ENCODE data around the gene ITGBL1. TPM values are rescaled to one million over a fixed set of nuclear protein-coding genes. Genes with fewer than 3 reads are reported as not detected.

ITGBL1 gene
- total RNA-seq, 4 donors from 2014 or later, result 7.7 to 10.4 (median 9.2) TPM

DNA sequence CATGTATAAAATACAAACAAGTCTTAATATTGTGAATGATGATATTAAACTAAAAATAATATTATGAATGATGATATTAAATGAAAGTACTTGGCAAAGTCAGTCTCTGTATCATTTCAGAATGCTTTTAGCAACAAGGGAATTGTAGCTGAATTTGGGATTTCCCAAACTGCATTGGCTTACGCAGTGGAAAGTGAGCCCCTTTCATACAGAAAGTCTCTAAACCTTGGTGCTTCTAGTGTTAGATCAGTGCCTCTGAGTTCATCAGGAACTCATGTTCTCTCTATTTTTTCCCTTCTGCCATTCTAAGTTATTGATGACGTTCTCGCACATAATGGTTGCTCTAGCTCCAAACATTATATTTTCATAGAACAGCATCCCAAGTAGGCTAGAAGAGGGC is 300.0 kb downstream of the ITGBL1 start:
- 89% methylated on average over 3 of the region's 3 CpGs for WGBS
- Histone ChIP-seq H3K9me3 (no peaks in the 10 kb centered on the region), H3K4me3 (no peak overlapping the region), H3K36me3 (no peaks in the 10 kb centered on the region), H3K27me3 (no peaks in the 10 kb centered on the region), H3K27ac (no peak overlapping the region), H3K4me1 (no peaks in the 10 kb centered on the region)
- DNase-seq (ENCODE audit: low spot score in 2 of 2), result no peak
- TF ChIP-seq POLR2A (IDR thresholded peaks at IDR 0.05) (no peak), EP300 (IDR thresholded peaks at IDR 0.05) (no peak), POLR2AphosphoS5 (IDR thresholded peaks at IDR 0.05) (no peak)
- TF ChIP-seq, protein P1, sequence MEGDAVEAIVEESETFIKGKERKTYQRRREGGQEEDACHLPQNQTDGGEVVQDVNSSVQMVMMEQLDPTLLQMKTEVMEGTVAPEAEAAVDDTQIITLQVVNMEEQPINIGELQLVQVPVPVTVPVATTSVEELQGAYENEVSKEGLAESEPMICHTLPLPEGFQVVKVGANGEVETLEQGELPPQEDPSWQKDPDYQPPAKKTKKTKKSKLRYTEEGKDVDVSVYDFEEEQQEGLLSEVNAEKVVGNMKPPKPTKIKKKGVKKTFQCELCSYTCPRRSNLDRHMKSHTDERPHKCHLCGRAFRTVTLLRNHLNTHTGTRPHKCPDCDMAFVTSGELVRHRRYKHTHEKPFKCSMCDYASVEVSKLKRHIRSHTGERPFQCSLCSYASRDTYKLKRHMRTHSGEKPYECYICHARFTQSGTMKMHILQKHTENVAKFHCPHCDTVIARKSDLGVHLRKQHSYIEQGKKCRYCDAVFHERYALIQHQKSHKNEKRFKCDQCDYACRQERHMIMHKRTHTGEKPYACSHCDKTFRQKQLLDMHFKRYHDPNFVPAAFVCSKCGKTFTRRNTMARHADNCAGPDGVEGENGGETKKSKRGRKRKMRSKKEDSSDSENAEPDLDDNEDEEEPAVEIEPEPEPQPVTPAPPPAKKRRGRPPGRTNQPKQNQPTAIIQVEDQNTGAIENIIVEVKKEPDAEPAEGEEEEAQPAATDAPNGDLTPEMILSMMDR (IDR thresholded peaks at IDR 0.05), result no peak

DNA sequence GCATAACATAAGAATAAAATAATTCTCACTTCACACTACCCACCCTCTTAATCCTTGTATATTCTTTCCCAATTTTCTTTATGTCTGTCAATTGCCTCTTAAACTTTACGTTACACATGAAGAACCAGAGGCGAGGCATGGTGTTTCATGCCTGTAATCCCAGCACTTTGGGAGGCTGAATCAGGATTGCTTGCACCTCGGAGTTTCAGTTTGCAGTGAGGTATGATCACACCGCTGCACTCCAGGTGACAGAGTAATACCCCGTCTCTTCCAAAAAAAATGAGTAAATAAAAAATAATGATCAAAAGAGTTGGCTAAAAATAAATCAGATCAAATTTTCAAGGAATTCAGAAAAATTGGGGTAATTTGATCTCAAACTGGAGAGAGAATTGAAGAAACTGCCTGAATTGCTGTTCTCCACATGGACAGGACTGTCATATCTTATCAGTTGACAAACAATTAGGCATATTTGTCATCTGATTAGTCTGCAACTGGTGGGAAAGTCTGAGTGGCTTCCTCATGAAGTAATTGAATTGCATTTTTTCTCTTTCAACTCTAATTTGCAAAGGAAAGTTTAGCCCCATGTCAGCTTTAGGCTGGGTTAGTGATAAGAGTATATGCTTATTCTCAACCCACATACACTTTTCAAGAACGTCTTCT is 302.9 kb downstream of the ITGBL1 start:
- TF ChIP-seq POLR2A (IDR thresholded peaks at IDR 0.05) (no peak), POLR2AphosphoS5 (IDR thresholded peaks at IDR 0.05) (no peak), EP300 (IDR thresholded peaks at IDR 0.05) (no peak)
- TF ChIP-seq, protein P1 (IDR thresholded peaks at IDR 0.05), result no peak
- Histone ChIP-seq H3K27ac (no peak overlapping the region), H3K4me3 (no peak overlapping the region), H3K27me3 (no peaks in the 10 kb centered on the region), H3K4me1 (no peaks in the 10 kb centered on the region), H3K36me3 (no peaks in the 10 kb centered on the region), H3K9me3 (no peaks in the 10 kb centered on the region)
- no peak for DNase-seq (ENCODE audit: low spot score in 2 of 2)
- 85% methylated on average over 6 of the region's 6 CpGs for WGBS

- Histone ChIP-seq H3K27me3 (no peaks in the 10 kb centered on the region), H3K4me3 (no peak overlapping the region), H3K27ac (no peak overlapping the region), H3K36me3 (no peaks in the 10 kb centered on the region), H3K9me3 (no peaks in the 10 kb centered on the region), H3K4me1 (no peaks in the 10 kb centered on the region)
- no peak for DNase-seq (ENCODE audit: low spot score in 2 of 2)
- WGBS, result 0% methylated on average over 1 of the region's 1 CpG
- TF ChIP-seq EP300 (IDR thresholded peaks at IDR 0.05) (no peak), POLR2AphosphoS5 (IDR thresholded peaks at IDR 0.05) (no peak)
These were observed 305.1 kb downstream of the ITGBL1 start for GRCh38 chr13:101757446-101758039.

DNA sequence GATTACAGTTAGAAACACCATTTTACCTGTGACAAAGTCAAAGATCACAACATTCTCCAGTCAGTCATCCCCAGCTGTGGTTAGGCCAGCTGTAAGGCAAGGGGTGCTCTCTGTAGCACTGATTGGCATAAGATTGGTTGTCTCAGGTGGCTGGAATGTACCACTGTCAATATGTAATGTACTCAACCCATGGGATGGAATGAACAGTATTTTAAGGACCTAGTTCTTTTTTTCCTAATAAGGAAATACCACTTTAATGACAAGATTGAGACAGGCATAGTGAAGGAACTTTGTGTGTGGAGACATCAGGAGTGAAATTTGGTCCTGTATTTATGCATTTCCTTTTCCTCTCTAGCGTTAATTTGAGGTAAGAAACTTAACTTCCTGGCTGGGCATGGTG is 310.7 kb downstream of the ITGBL1 start:
- Histone ChIP-seq H3K9me3 (no peaks in the 10 kb centered on the region), H3K27ac (no peak overlapping the region), H3K27me3 (no peaks in the 10 kb centered on the region), H3K36me3 (no peaks in the 10 kb centered on the region), H3K4me1 (no peaks in the 10 kb centered on the region), H3K4me3 (no peak overlapping the region)
- no peak for DNase-seq (ENCODE audit: low spot score in 2 of 2)
- TF ChIP-seq POLR2A (IDR thresholded peaks at IDR 0.05), result no peak
- no peak for TF ChIP-seq EP300 (IDR thresholded peaks at IDR 0.05)
- TF ChIP-seq, protein P1 (IDR thresholded peaks at IDR 0.05), result no peak
- no peak for TF ChIP-seq POLR2AphosphoS5 (IDR thresholded peaks at IDR 0.05)
- 68% methylated on average over 1 of the region's 1 CpG for WGBS

Other genes with a start within 250 kb of the ITGBL1 start
- gene NALCN, start 36.2 kb upstream of the ITGBL1 start, total RNA-seq, result 1 to 10 TPM in 3 of 4 donors, under 1 TPM in 1; 0.76 to 3.3 (median 1.8) TPM

All from suprapubic skin (tissue), 4 donors.